Stimulated activated CD4-positive, alpha-beta T cell treated with anti-CD3 and anti-CD28 coated beads, Interleukin-15, amount 100 ng/mL, for 24 hours (primary cell): ENCODE results near the gene FRK.
"Not testable (repeated sequence)": the region's sequence is repeated elsewhere in the genome, so short reads cannot be mapped to it uniquely, and the experiment has no call there.

Experiments used
- DNase-seq: peaks from one replicate; pipeline ENCODE4 v3.0.0-alpha.2; 2020

The FRK gene

GRCh38 chr6:116073765-116074440, 13.2 kb upstream of the FRK start:
- no peak for DNase-seq

DNA sequence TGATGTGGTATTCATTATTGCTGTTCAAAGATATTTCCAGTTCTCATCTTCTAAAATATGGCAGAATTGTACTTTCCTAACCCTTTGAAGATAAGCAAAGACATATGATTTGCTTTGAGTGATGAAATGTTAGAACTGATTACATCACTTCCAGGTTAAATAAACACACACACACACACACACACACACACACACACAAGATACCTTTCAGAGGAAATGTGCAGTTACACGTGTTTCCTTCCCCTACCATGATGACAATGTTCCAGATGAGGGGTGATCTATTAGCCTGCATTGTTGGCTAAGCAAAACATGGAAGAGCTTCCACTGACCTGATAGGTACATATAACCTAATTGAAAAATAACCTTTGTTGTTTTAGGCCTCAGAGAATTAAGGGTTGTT, 11.7 kb upstream of the FRK start:
- no peak for DNase-seq

DNA sequence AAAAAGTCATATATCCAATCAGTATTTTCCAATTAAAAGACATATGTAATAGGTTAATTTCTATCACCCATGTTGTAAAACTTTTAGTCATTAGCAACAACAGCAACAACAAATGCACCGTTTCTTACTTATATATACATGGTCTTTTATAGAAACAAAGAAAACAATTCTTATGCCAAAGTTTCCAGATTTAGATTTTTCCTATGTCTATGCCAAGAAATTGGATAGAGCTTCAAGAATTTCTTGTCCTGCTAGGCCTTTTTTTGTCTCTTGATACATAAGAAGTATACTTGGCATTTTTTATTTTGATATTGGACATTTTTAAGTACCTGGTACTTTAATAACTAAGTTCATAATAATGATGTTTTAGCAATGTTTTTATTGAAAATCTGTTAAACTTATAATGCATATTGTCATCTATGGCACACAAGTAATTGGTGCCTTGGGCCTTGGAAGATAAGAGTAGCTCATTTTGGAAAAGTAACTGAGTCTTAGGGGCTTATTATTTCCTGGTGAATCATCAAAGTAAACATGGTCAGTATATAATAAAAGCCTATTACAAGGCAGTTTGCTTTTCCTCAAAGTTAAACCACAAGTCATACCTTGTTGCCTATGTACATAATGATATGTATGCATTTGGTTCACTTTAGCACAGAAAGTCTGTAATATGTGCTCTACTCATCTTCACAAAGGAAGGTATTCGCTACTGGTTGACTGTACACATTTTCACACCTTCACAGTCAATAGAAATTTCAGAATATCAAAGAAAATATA, 10.1 kb upstream of the FRK start:
- DNase-seq: no peak

GRCh38 chr6:116070101-116070500, 9.4 kb upstream of the FRK start:
- no peak for DNase-seq

DNA sequence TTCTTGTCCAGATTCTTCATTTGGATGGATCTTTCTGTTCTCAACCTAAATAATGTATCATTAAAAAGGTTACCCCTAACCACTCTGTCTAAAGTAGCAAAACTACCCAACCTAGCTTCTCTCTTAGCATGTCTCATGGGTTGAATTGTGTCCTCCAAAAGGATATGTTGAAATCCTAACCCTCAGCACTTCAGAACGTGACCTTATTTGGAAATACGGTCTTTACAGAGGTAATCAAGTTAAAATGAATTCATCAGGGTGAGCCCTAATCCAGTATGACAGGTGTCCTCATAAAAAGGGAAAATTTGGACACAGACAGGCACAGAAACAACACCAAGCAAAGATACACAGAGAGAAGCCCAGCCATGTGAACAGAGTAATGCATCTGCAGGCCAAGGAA, 6.1 kb upstream of the FRK start:
- DNase-seq: no peak

DNA sequence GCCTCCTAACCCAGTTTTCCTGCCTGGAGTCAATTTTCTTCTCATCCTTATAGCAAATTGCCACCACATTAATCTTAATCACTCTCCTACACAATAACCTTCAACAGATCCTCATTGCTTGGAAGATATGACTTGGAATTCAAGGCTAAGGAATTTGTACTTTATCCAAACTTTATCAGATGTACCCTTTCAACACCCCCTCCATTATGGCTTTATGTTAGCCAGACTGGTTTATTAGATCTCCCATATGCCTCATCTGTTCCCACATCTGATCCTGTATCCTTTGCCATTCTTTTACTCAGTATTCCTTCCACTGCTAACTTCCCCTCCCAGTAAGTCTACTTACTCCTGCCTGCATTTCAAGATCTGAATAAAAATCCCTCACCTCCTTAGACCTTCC, 4.0 kb upstream of the FRK start:
- DNase-seq: no peak

- DNase-seq: no peak
Observed at GRCh38 chr6:116062496-116062895, 1.8 kb upstream of the FRK start.

GRCh38 chr6:116059713-116060571, 749 bp downstream of the FRK start:
- no peak for DNase-seq

GRCh38 chr6:116057766-116058165, 2.9 kb downstream of the FRK start:
- DNase-seq: no peak

DNA sequence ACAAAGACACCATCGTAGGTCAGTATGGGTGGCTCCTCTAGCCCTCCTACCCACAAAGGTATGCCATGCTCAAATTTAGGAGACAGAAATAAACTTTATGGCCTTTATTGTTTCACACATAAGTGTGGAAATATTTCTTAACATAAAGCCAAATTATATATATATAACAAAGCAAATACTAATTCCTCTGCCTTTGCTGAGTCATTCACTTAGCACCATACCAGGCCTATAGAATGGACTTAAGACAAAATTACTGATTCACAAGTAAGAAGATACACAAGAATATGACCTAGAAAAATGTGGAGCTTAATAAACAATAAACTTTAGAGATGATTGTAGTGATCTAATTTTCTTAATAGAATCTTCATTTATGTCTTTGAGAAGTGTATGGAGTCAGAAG, 5.2 kb downstream of the FRK start:
- DNase-seq: no peak

DNA sequence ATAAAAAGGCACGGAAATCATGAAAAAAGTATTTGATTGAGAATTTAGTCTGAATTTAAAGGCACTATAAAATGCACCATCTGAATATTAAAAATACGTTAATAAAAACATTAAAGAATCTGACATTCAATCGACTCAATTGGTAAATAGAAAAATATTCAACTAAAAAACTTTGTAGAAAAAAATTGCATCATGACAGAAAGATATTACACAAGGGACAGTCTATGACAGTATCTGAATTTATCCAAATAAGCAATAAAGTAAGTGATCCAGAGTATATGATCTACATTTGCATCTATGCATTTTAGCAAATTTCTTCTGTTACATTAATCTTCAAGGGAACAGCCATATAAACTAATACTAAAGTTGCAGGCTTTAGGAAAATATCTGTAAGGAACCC, 9.4 kb downstream of the FRK start:
- DNase-seq: no peak

- no peak for DNase-seq
Observed at GRCh38 chr6:116050737-116051136, 10.0 kb downstream of the FRK start.

GRCh38 chr6:116049321-116049720, 11.4 kb downstream of the FRK start:
- no peak for DNase-seq

- DNase-seq: no peak
Observed at GRCh38 chr6:116047173-116047933, 13.3 kb downstream of the FRK start.

- no peak for DNase-seq
Observed at GRCh38 chr6:116046737-116047136, 14.0 kb downstream of the FRK start.

- not testable (repeated sequence) for DNase-seq
Observed at GRCh38 chr6:116046272-116046671, 14.4 kb downstream of the FRK start.

- DNase-seq: no peak
Observed at GRCh38 chr6:116041934-116042333, 18.8 kb downstream of the FRK start.

- DNase-seq: no peak
Observed at GRCh38 chr6:116040993-116041392, 19.7 kb downstream of the FRK start.

DNA sequence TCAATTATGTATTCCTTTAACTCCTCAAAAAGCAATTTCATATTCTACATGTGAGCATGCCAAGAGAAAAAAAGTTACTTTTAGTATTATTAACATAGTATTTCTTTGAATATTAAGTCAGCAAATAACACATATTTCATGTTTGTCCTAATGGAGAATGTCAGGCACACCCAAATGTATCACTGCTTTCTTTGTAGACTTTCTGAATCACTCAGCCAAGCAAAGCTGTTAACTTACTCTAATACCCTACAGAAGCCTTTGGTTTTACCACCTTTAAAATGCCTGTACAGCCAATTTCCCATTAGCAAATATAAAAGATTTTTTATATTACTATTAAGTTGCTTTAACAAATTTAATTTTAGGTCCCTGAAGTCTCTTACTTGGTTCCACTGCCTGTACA, 23.8 kb downstream of the FRK start:
- no peak for DNase-seq

- DNase-seq: no peak
Observed at GRCh38 chr6:116036075-116036773, 24.5 kb downstream of the FRK start.

DNA sequence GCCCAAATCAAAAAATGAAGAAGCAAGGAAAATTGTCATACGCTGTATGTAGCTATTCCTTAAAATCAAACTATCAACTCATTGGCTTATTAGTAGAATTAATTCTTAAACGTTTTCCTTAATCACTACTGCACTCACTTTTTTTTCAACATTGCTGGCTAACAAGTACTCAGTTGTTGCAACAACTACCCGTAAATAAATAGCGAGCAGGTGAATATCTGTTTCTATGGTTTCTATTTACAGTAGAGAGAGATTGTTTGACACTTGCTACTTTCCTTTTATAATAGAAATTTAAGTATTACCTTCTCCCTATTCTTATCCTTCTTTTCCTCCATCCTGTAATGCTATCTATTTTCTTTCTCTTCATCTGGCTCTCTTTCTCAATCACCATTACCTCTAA, 25.1 kb downstream of the FRK start:
- DNase-seq: no peak

- no peak for DNase-seq
Observed at GRCh38 chr6:116034327-116034726, 26.4 kb downstream of the FRK start.
